Measurements from ENCODE around the gene SDCBP2. TPM values are rescaled to one million over a fixed set of nuclear protein-coding genes. Genes with fewer than 3 reads are reported as not detected.

The SDCBP2 gene
- total RNA-seq, 2 experiments from 2014 or later = 1.2 to 1.3 TPM

DNA sequence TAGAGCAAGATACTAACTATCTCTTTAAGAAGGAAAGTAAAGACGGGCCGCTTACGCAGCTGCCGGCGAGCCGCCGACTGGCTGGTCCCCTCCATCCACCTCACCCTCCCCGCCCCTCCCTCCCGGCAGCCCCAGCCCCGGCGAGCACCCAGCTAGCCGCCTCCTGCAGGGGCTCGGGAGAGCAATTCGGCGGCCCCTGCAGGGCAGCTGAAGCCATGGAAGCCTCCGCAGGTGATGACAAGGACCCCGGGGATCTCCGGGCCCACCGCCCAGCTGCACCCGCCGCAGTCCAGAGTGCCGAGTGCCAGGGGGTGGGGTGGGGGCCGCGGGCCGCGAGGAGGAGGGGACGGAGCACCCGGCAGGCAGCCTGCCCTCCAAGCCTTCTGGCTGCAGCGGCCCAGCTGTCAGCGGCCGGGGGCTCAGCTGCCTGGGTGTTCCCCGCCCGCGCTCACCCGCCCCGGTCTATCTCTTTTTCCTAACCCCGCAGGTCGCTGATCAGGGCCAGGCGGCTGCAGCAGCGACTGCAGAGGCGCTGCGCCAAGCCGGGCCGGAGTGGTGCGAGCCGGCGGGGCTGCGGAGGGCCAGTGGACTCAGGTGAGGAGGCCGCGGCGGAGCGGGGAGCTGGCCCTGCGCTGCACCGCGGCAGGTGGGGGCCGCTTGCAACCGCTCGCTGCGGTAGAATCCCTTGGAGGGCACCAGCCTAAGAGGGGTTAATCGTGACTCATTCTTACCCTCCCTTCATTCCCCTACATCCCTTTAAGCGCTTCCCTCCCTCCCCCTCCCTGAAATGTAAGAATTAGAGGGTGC is 62.6 kb downstream of the SDCBP2 start, which contains the start of gene SNPH:
Gene SNPH, plus strand, starts transcription at position 128 of the 807 bp plus-strand sequence. CDS start 29,946 bp downstream, outside the sequence.
- peaks cover 5% of the 10 kb centered on the region for H3K36me3 Mint-ChIP-seq (ENCODE audit: low read depth)
- Histone ChIP-seq H3K27ac (ENCODE audit: low read depth in 1 of 2, low read length in 2 of 2) (peak within 1 kb of the TSS; percentile 50 to 72), H3K4me1 (ENCODE audit: insufficient read depth, low read length) (peaks cover 35% of the 10 kb centered on the region), H3K36me3 (ENCODE audit: insufficient read depth, low read length) (no peaks in the 10 kb centered on the region), H3K4me3 (ENCODE audit: low read length) (peak within 1 kb of the TSS; percentile 60), H3K9me3 (ENCODE audit: control insufficient read depth in 1 of 2, insufficient read depth in 1 of 2, low read length in 2 of 2) (peaks cover 0 to 5% of the 10 kb centered on the region in 2 experiments), H3K27me3 (ENCODE audit: control insufficient read depth in 1 of 2, insufficient read depth in 2 of 2, low read length in 2 of 2) (no peaks in the 10 kb centered on the region)
- no peaks in the 10 kb centered on the region for H3K9me3 Mint-ChIP-seq
- H3K4me1 Mint-ChIP-seq (ENCODE audit: low read depth) = peaks cover 77% of the 10 kb centered on the region
- TF ChIP-seq CTCF (IDR thresholded peaks at IDR 0.05) = no peak
- peak within 1 kb of the TSS; percentile 90 for H3K27ac Mint-ChIP-seq
- H3K4me3 Mint-ChIP-seq = peak within 1 kb of the TSS; percentile 90
- POLR2A ChIA-PET = interaction anchor here (0.7 to 2.7 kb wide), 12 partner anchors 9 to 201 kb away, joined by 3 to 13 read pairs (median 3); partner anchors contain the start of gene RAD21L1
- intact Hi-C loops (cut with DNase I, micrococcal nuclease) = loop anchor here (1.0 to 10.0 kb wide), 6 partner anchors 18 to 144 kb away; partner anchors contain the start of genes RAD21L1 (in 2 of the 2) and SDCBP2 (in 1 of the 2)
- CTCF ChIA-PET = interaction anchor here (0.8 to 1.6 kb wide), 3 partner anchors 28 to 201 kb away, joined by 3 to 4 read pairs (median 3); partner anchors contain the start of genes NSFL1C and RAD21L1
- no peaks in the 10 kb centered on the region for H3K27me3 Mint-ChIP-seq
- DNase-seq = peak; percentile 61 to 90 (median 72)
- ATAC-seq (ENCODE audit: poor library complexity) = peak; percentile 80

DNA sequence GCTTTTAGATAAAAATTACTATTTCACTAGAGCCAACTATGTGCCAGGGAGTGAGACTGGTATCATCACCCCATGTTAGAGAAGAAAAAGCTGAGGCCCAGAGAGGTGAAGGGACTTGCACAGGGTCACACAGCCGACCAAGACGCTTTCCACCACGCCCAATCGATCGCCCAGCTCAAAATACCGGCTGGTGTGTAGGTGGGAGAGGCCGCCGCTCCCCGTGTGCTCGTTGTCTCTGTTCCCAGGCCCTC is 63.1 kb downstream of the SDCBP2 start:
- ATAC-seq (ENCODE audit: poor library complexity) (no peak), DNase-seq (no peak)
- peak overlapping the region; percentile 90 for H3K27ac Mint-ChIP-seq
- peaks cover 35% of the 10 kb centered on the region for H3K4me1 ChIP-seq (ENCODE audit: insufficient read depth, low read length)
- H3K27me3 Mint-ChIP-seq = no peaks in the 10 kb centered on the region
- no peak for TF ChIP-seq CTCF (IDR thresholded peaks at IDR 0.05)
- peaks cover 5% of the 10 kb centered on the region for H3K36me3 Mint-ChIP-seq (ENCODE audit: low read depth)
- no peaks in the 10 kb centered on the region for H3K9me3 Mint-ChIP-seq
- H3K27ac ChIP-seq (ENCODE audit: low read depth in 1 of 2, low read length in 2 of 2) = peak overlapping the region; percentile 50 to 72
- POLR2A ChIA-PET = interaction anchor here (0.7 to 2.7 kb wide), 10 partner anchors 10 to 201 kb away, joined by 3 to 13 read pairs (median 4); partner anchors contain the start of gene RAD21L1
- peaks cover 0 to 2% of the 10 kb centered on the region in 2 experiments for H3K27me3 ChIP-seq (ENCODE audit: control insufficient read depth in 1 of 2, insufficient read depth in 2 of 2, low read length in 2 of 2)
- peaks cover 71% of the 10 kb centered on the region for H3K4me1 Mint-ChIP-seq (ENCODE audit: low read depth)
- CTCF ChIA-PET = interaction anchor here (0.8 to 1.6 kb wide), 3 partner anchors 28 to 201 kb away, joined by 3 to 4 read pairs (median 3); partner anchors contain the start of genes NSFL1C and RAD21L1
- H3K36me3 ChIP-seq (ENCODE audit: insufficient read depth, low read length) = no peaks in the 10 kb centered on the region
- H3K9me3 ChIP-seq (ENCODE audit: control insufficient read depth in 1 of 2, insufficient read depth in 1 of 2, low read length in 2 of 2) = peaks cover 0 to 5% of the 10 kb centered on the region in 2 experiments
- intact Hi-C loops (cut with DNase I, micrococcal nuclease) = loop anchor here (1.0 to 10.0 kb wide), 6 partner anchors 19 to 144 kb away; partner anchors contain the start of genes RAD21L1 (in 2 of the 2) and SDCBP2 (in 1 of the 2)
- peak overlapping the region; percentile 60 for H3K4me3 ChIP-seq (ENCODE audit: low read length)
- peak overlapping the region; percentile 90 for H3K4me3 Mint-ChIP-seq

DNA sequence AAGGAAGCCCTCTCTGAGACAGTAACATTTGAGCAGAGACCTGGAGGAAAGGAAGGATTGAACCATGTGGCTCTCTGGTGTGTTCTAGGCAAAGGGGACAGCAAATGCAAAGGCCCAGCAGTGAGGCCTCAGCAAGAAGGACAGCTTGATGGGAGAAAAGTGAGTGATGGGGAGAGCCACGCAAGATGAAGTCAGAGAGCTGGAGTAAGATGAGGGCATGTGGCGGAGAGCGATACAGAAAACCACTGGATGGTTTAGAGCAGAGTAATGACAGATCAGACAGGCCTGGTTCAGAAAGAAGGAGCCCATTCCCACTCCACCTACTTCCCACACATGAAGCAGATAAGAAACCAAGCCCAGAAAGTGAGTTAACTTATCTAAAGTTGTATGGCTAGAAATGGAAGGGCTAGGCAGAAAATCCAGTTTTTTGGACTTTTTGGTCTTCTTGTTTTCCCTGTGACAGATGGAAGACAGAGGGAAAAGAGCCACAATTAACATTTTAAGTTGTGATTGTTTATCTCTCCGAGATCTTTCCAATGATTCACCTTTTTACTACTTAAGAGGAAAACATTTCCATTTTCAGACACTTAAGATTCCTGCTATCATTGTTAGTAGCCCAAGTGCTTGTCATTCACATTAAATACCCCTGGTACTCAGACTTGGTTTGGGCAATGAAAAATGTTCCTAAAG is 63.6 kb downstream of the SDCBP2 start:
- ChIA-PET CTCF (interaction anchor here (0.8 to 0.9 kb wide), 3 partner anchors 27 to 202 kb away, joined by 3 to 4 read pairs (median 3); partner anchors contain the start of genes NSFL1C and RAD21L1), POLR2A (interaction anchor here (0.6 to 2.7 kb wide), 11 partner anchors 10 to 202 kb away, joined by 3 to 13 read pairs (median 3); partner anchors contain the start of gene RAD21L1)
- Histone ChIP-seq H3K4me1 (ENCODE audit: insufficient read depth, low read length) (peaks cover 35% of the 10 kb centered on the region), H3K4me3 (ENCODE audit: low read length) (peak overlapping the region; percentile 60), H3K27me3 (ENCODE audit: control insufficient read depth in 1 of 2, insufficient read depth in 2 of 2, low read length in 2 of 2) (peaks cover 0 to 6% of the 10 kb centered on the region in 2 experiments), H3K27ac (ENCODE audit: low read depth in 1 of 2, low read length in 2 of 2) (peak overlapping the region; percentile 50 to 72), H3K9me3 (ENCODE audit: control insufficient read depth in 1 of 2, insufficient read depth in 1 of 2, low read length in 2 of 2) (peaks cover 0 to 5% of the 10 kb centered on the region in 2 experiments), H3K36me3 (ENCODE audit: insufficient read depth, low read length) (no peaks in the 10 kb centered on the region)
- ATAC-seq (ENCODE audit: poor library complexity) (no peak), DNase-seq (no peak)
- peak overlapping the region; percentile 90 for H3K27ac Mint-ChIP-seq
- peaks cover 67% of the 10 kb centered on the region for H3K4me1 Mint-ChIP-seq (ENCODE audit: low read depth)
- no peaks in the 10 kb centered on the region for H3K27me3 Mint-ChIP-seq
- no peak for TF ChIP-seq CTCF (IDR thresholded peaks at IDR 0.05)
- no peaks in the 10 kb centered on the region for H3K9me3 Mint-ChIP-seq
- peak overlapping the region; percentile 90 for H3K4me3 Mint-ChIP-seq
- H3K36me3 Mint-ChIP-seq (ENCODE audit: low read depth) = peaks cover 5% of the 10 kb centered on the region
- intact Hi-C loops (cut with DNase I, micrococcal nuclease) = loop anchor here (5.0 to 10.0 kb wide), 3 partner anchors 38 to 143 kb away; partner anchors contain the start of genes RAD21L1 (in 1 of the 2) and SDCBP2 (in 1 of the 2)
